Forelimb muscle (tissue), 1 donor: ENCODE measurements around the gene SYTL3. TPM values are rescaled to one million over a fixed set of nuclear protein-coding genes. Genes with fewer than 3 reads are reported as not detected.
"Not testable (repeated sequence)": the region's sequence is repeated elsewhere in the genome, so short reads cannot be mapped to it uniquely, and the experiment has no call there.

Experiments
- DNase-seq: peaks from one replicate; pipeline ENCODE4 v3.0.0-alpha.2; 2013; ENCODE audit warnings: low read depth
- polyA plus RNA-seq: library from polyadenylated mRNA; unstranded; fragments of 120-200 nt; gene quantifications from one replicate; pipeline ENCODE4 v1.2.1, GENCODE V29; 2013; ENCODE audit not compliant: insufficient read length

Gene SYTL3
- polyA plus RNA-seq, 1 donor, result 9.5 TPM

- no peak for DNase-seq
Observed at GRCh38 chr6:158688860-158689259, 39.0 kb downstream of the SYTL3 start.

GRCh38 chr6:158694913-158695312 lies 45.1 kb downstream of the SYTL3 start:
- no peak for DNase-seq

GRCh38 chr6:158697811-158698210 lies 48.0 kb downstream of the SYTL3 start:
- no peak for DNase-seq

- no peak for DNase-seq
Observed at GRCh38 chr6:158698931-158699330, 49.1 kb downstream of the SYTL3 start.

- not testable (repeated sequence) for DNase-seq
Observed at GRCh38 chr6:158701268-158701667, 51.4 kb downstream of the SYTL3 start.

- DNase-seq, result no peak
Observed at GRCh38 chr6:158703111-158703836, 53.4 kb downstream of the SYTL3 start.

- no peak for DNase-seq
Observed at GRCh38 chr6:158703837-158704822, 54.3 kb downstream of the SYTL3 start.

- DNase-seq, result no peak
Observed at GRCh38 chr6:158705386-158706126, 55.7 kb downstream of the SYTL3 start.

GRCh38 chr6:158706369-158706982 lies 56.6 kb downstream of the SYTL3 start:
- no peak for DNase-seq

GRCh38 chr6:158707120-158707820 lies 57.4 kb downstream of the SYTL3 start:
- DNase-seq, result no peak

GRCh38 chr6:158707821-158708195 lies 58.0 kb downstream of the SYTL3 start:
- no peak for DNase-seq

GRCh38 chr6:158708239-158708638 lies 58.4 kb downstream of the SYTL3 start:
- no peak for DNase-seq

- DNase-seq, result no peak
Observed at GRCh38 chr6:158709809-158710208, 60.0 kb downstream of the SYTL3 start.

GRCh38 chr6:158711264-158711663 lies 61.4 kb downstream of the SYTL3 start:
- DNase-seq, result no peak

- no peak for DNase-seq
Observed at GRCh38 chr6:158713469-158713868, 63.6 kb downstream of the SYTL3 start.

GRCh38 chr6:158714706-158715105 lies 64.9 kb downstream of the SYTL3 start:
- no peak for DNase-seq

GRCh38 chr6:158715330-158716311 lies 65.8 kb downstream of the SYTL3 start:
- DNase-seq, result no peak

- no peak for DNase-seq
Observed at GRCh38 chr6:158717341-158718330, 67.8 kb downstream of the SYTL3 start.
